GM12891 (cell line): Measurements from ENCODE around the gene INSYN2A.

Source experiments
- DNase-seq: peaks from one replicate; pipeline ENCODE4 v3.0.0; 2011; ENCODE audit warnings: low spot score; ENCODE audit not compliant: insufficient read length
- FAIRE-seq: peaks from 2 replicates; lab custom pipeline; 2011; peaks lifted over from hg19 to GRCh38; lab: Jason Lieb, UNC
- PAX5 ChIP-seq: IDR thresholded peaks from 2 replicates; pipeline ENCODE4 v1.6.1; 2011; ENCODE audit warnings: low read length, moderate library complexity, mild to moderate bottlenecking; ENCODE audit not compliant: insufficient read depth, severe bottlenecking
- POLR2A ChIP-seq: IDR thresholded peaks from 2 replicates; pipeline ENCODE4 v1.6.1; 2011; ENCODE audit warnings: low read depth, low read length, control low read depth
- POLR2AphosphoS5 ChIP-seq: IDR thresholded peaks from 2 replicates; pipeline ENCODE4 v1.6.1; 2011; ENCODE audit warnings: low read depth, low read length, control low read depth
- POU2F2 ChIP-seq: IDR thresholded peaks from 2 replicates; pipeline ENCODE4 v1.6.1; 2011; ENCODE audit warnings: low read depth, mild to moderate bottlenecking, control low read depth, low read length, moderate library complexity
- SPI1 ChIP-seq: IDR thresholded peaks from 2 replicates; pipeline ENCODE4 v1.6.1; 2011; ENCODE audit warnings: low read depth, low read length, control low read depth
- TAF1 ChIP-seq: IDR thresholded peaks from 2 replicates; pipeline ENCODE4 v1.6.1; 2011; ENCODE audit warnings: low read depth, low read length, control low read depth

INSYN2A gene

DNA sequence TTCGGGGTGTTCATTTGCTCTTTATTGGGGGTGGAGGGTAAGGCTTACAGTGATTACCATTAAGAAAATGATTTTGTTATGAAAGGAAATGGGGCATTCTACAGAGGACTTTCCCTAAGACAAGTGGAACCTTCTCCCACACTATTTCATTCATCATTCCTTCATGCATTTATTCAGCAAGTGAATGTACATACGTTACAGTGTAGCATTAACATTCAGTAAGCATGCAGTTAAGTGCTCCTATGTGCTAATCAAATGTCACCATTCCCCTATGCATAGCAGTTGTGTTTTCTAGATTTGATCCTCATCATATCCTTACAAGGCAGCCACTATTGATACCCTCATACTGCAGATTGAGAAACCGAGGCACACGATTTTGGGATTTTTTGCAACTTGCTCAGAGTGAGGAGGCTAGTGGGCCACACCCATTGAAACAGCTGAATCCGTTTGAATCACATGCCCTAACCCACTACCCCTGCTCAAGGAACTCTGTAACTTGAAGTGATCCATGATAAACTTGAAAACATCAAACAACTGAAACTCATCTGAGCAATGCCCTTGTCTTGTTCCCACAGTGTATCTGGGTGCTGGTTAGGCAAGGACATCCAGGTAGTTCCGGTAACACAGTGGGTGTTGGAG lies 16.7 kb downstream of the INSYN2A start:
- FAIRE-seq (no peak), DNase-seq (no peak)
- no peak for TF ChIP-seq POLR2AphosphoS5
- TF ChIP-seq TAF1 = no peak
- no peak for TF ChIP-seq PAX5
- TF ChIP-seq POU2F2 = no peak
- no peak for TF ChIP-seq POLR2A

DNA sequence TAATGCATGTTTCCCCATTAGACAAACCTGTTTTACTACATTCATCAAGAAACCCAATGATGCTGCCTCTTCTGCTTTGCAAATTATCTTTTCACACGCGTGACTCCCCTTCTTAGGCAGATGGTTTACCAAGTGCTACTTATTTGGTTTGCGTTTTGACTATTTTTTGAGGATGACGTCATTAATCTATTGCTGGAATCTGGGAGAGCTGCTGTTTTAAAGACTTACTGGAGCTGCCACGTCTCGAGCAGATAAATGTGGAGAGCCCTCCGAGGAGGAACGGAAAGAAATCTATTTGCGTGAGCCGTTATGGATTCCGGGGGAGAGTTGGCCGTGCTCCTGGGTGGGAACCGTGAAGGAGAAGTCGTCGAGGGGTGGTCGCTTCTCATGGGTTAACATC lies 19.7 kb downstream of the INSYN2A start:
- no peak for TF ChIP-seq SPI1
- no peak for TF ChIP-seq PAX5
- no peak for TF ChIP-seq POLR2A
- no peak for TF ChIP-seq POLR2AphosphoS5
- TF ChIP-seq POU2F2 = no peak
- TF ChIP-seq TAF1 = no peak
- FAIRE-seq (no peak), DNase-seq (no peak)

DNA sequence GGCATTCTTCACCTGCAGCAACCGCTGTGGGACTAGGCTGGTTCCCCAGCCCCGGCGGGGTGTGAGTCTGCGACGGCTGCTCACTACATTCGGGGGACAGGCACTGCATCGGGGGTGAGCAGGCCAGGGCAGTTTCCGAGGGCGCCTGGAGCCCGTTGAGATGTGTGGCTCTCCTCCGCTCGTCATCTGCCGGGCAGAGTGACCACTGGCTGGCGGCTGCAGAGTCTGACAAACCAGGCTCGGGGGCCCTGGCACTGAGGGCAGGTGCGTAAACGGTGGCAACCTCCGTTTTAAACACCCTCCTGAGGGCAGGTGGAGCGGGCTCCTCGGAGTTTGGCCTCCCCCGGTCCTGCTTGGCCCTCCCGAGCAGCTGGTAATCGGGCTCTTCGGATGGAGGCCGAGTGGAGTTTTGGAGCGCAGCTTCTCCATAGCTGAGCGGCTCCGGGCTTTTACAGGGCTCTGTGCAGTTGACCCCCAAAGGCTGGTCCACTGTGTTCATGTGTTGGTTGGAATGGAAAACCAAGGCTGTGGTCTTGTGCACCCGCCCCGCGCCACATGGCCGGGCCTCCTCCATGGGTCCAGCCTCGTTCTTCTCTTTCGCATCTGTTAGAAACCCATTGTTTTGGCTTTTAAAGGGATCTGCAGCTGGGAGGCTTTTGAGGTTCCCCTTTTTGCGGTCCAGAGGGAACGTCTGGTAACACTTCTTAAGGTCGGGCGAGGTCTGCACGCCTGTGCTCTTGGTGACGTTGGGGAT lies 20.9 kb downstream of the INSYN2A start:
- FAIRE-seq = no peak
- DNase-seq = no peak
- TF ChIP-seq PAX5 (no peak), POU2F2 (no peak), POLR2A (no peak), SPI1 (no peak), POLR2AphosphoS5 (no peak), TAF1 (no peak)

DNA sequence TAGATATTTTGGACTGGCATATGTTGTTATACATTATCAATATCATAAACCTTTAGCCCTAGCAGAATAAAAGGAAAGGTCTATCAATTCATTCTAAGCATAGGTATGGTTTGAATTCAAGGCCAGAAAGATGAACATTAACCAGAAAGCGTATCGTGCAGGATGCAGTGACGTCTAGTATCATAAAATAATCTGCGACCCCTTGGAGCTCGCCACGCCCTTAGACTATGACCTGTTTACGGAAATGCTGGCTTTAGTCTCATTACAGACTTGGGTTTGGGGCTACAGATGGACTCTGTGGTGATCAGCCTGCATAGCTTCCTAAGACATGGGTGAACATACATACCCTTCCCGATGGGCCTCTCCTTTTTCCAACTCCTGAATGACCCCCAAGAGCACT lies 21.5 kb downstream of the INSYN2A start:
- no peak for DNase-seq
- no peak for FAIRE-seq
- TF ChIP-seq PAX5 = no peak

DNA sequence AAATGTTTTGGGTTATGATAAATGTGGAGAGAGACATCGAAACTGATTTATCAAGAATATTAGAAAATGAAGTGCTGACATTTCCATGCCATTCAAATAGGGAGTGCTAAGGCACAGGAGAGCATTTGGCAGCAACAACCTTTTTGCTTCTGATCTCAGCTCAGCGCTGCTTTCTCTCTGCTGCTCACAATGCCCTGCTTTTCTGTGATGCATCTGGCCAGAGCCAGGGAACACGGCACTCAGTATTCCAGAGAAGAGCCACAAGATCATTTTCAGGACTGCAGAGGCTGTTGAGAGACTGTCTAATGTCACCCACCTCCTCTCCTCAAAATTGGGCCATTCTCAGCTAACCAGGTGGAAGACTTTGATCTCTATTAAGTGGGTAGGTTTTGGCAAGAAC lies 28.1 kb downstream of the INSYN2A start:
- FAIRE-seq (no peak), DNase-seq (no peak)
- TF ChIP-seq POLR2AphosphoS5 (no peak), PAX5 (no peak), POU2F2 (no peak), POLR2A (no peak), TAF1 (no peak), SPI1 (no peak)

DNA sequence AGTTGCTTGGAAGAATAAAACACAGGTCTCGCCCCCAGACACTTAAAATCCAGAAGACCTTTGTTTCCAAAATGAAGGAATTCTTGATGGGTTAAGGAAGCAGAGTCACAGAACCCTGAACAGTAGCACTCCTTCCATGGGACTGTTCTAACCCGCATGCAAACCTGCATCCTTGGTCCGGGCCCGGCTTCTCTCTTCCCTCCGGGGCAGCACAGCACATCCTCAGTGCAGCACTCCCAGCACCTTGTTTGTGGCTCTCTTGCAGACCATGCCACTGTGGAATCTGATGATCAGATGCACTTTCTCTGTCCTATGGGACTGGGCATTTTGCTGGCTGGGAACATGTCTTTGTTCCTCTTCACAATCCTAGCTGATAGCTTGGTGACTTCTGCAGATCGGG lies 33.5 kb downstream of the INSYN2A start:
- DNase-seq = no peak
- TF ChIP-seq PAX5 = no peak
- no peak for TF ChIP-seq POLR2A
- TF ChIP-seq POU2F2 = no peak
- TF ChIP-seq TAF1 = no peak
- TF ChIP-seq POLR2AphosphoS5 = no peak
- TF ChIP-seq SPI1 = no peak
- no peak for FAIRE-seq

DNA sequence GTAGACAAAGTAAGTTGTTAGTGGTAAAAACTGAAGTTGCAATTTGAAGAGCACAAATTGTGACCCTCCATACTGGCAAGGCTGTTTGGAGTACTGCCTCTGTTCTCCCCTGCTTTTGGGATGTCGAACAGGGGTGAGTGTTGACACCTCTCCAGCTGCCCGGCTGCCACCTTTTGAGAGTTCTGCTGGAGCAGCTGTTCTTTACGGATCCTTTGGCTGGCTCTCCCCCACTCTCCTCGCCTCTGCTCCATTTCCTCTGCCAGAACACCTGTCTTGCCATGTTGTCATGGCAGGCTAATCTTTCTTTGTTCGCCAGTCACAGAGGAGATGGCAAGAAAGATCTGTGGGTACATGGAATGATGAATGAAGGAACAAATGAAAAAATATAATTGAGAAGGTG lies 34.9 kb downstream of the INSYN2A start:
- FAIRE-seq (no peak), DNase-seq (no peak)
- TF ChIP-seq SPI1 (no peak), TAF1 (no peak), POLR2A (no peak)

DNA sequence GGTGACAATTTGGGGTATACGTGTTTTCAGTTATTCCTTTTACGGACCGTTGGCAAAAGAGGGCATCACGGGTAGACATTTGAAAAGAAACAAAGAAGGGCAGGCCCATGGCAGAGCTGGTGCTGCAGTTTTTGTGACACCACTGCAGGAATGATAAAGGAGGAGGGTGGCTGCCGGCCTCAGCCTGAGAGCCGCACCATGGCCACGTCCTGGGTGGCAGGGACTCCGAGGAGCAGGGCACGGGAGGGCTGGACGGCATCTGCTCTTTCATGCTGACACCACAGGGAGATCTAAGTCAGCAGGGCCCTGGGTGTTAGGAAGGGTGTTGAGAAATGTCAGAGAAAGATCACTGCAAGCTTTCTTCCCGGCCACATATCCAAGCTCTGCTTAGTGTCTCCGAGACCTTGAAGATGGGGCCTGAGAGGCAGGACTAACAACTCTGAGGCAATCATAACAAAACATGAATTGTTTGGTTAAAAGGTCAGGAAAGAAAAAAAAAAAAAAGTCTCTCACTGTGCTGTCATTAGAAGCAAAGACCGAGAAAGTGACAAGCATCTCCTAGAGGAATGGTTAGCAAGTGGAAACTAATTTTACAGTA lies 36.6 kb downstream of the INSYN2A start:
- TF ChIP-seq PAX5 (no peak), POU2F2 (no peak), POLR2AphosphoS5 (no peak), SPI1 (no peak)
- DNase-seq (no peak), FAIRE-seq (no peak)

DNA sequence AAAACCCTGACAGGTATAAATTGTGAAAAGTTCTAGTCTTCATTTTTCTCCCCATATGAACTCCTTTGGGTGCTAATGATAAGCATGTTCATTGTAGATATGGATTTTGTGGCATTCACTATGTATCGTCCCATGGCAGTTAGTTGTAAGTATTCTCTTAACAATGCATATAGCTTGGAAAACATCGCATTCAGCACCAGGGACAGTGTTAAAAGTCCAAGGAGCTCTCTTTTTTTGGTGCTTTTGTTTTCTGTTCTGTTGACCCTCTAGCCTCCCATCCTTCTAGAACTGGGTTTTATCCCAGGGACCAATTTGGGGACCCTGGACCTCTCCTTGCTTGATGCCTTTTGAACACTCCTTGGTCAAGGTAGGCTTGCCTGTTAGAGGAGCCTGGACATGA lies 37.7 kb downstream of the INSYN2A start:
- TF ChIP-seq POLR2AphosphoS5 = no peak
- no peak for TF ChIP-seq POLR2A
- TF ChIP-seq TAF1 = no peak
- no peak for TF ChIP-seq SPI1
- TF ChIP-seq PAX5 = no peak
- no peak for TF ChIP-seq POU2F2
- FAIRE-seq = no peak

More for the DNA sequence above, 37.7 kb downstream of the INSYN2A start:
- DNase-seq = no peak
